ENCODE results near the gene ECD. TPM values are rescaled to one million over a fixed set of nuclear protein-coding genes. Genes with fewer than 3 reads are reported as not detected.

Gene ECD
- total RNA-seq, 1 experiment from 2014 or later = 25.4 TPM

GRCh38 chr10:73119952-73120351 is 47.9 kb downstream of the ECD start (continued):
- no peak for TF ChIP-seq CTCF (IDR thresholded peaks at IDR 0.05 in 2 of 3, conservative IDR thresholded peaks at IDR 0.05 in 1 of 3; ENCODE audit: borderline replicate concordance in 1 of 3, insufficient read depth in 1 of 3, low read depth in 2 of 3, low read length in 2 of 3)
- TF ChIP-seq, protein P1, sequence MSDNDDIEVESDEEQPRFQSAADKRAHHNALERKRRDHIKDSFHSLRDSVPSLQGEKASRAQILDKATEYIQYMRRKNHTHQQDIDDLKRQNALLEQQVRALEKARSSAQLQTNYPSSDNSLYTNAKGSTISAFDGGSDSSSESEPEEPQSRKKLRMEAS (IDR thresholded peaks at IDR 0.05) = no peak

DNA sequence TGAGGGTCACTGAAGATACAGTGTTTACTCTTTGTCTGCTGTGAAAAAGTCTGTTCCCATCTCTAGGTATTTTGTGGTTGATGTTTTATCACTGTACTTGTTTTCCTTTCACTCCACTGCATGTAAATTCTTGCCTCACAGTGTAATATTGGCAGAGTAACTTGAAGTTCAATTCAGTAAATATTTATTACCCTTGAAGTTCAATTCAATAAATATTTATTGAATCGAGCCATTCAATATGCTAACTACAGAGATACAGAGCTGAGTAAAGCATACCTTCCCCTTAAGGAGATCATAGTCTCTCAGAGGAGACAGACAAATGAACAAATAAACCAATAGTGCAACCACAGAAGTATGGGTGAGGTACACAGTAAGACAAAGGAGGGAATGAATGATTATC is 48.4 kb downstream of the ECD start:
- TF ChIP-seq ELF1 (IDR thresholded peaks at IDR 0.05; ENCODE audit: borderline replicate concordance, low read depth) (no peak), ZNF274 (IDR thresholded peaks at IDR 0.05; ENCODE audit: low read depth, low read length) (no peak), POLR2A (IDR thresholded peaks at IDR 0.05; ENCODE audit: borderline replicate concordance, extremely low read depth, insufficient read depth, insufficient read length) (no peak), SP1 (IDR thresholded peaks at IDR 0.05; ENCODE audit: low read depth) (no peak), ZFX (IDR thresholded peaks at IDR 0.05) (no peak), YY1 (IDR thresholded peaks at IDR 0.05; ENCODE audit: extremely low read depth, insufficient replicate concordance, low read depth, low read length) (no peak), FOSL1 (IDR thresholded peaks at IDR 0.05; ENCODE audit: low read depth) (no peak), ATF3 (IDR thresholded peaks at IDR 0.05) (no peak), REST (IDR thresholded peaks at IDR 0.05; ENCODE audit: low read depth) (no peak), EZH2 (IDR thresholded peaks at IDR 0.05) (no peak), CBX3 (IDR thresholded peaks at IDR 0.05; ENCODE audit: low read depth) (no peak), EGR1 (IDR thresholded peaks at IDR 0.05; ENCODE audit: low read depth) (no peak), CEBPB (IDR thresholded peaks at IDR 0.05; ENCODE audit: low read depth) (no peak)
- TF ChIP-seq, protein P2, sequence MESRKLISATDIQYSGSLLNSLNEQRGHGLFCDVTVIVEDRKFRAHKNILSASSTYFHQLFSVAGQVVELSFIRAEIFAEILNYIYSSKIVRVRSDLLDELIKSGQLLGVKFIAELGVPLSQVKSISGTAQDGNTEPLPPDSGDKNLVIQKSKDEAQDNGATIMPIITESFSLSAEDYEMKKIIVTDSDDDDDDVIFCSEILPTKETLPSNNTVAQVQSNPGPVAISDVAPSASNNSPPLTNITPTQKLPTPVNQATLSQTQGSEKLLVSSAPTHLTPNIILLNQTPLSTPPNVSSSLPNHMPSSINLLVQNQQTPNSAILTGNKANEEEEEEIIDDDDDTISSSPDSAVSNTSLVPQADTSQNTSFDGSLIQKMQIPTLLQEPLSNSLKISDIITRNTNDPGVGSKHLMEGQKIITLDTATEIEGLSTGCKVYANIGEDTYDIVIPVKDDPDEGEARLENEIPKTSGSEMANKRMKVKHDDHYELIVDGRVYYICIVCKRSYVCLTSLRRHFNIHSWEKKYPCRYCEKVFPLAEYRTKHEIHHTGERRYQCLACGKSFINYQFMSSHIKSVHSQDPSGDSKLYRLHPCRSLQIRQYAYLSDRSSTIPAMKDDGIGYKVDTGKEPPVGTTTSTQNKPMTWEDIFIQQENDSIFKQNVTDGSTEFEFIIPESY (IDR thresholded peaks at IDR 0.05; ENCODE audit: extremely low read depth, insufficient replicate concordance, low read length) = no peak
- TF ChIP-seq, protein P1 (IDR thresholded peaks at IDR 0.05) = no peak
- CTCF ChIA-PET = no interaction called here
- Histone ChIP-seq H3K4me1 (ENCODE audit: control insufficient read depth in 1 of 2, insufficient read depth in 2 of 2, low read length in 2 of 2) (peaks cover 15 to 34% of the 10 kb centered on the region in 2 experiments), H3K9me3 (ENCODE audit: control insufficient read depth in 1 of 2, insufficient read depth in 1 of 2, low read depth in 1 of 2, low read length in 2 of 2) (no peaks in the 10 kb centered on the region), H3K4me2 (ENCODE audit: low read length) (no peak overlapping the region), H3K79me2 (ENCODE audit: insufficient read depth, low read length) (no peaks in the 10 kb centered on the region), H3K9ac (ENCODE audit: low read length) (no peak overlapping the region), H3K36me3 (ENCODE audit: control insufficient read depth in 1 of 2, insufficient read depth in 2 of 2, low read length in 2 of 2) (no peaks in the 10 kb centered on the region), H4K20me1 (ENCODE audit: insufficient read depth) (no peaks in the 10 kb centered on the region), H3K9me2 (ENCODE audit: insufficient read depth) (no peaks in the 10 kb centered on the region), H3K27me3 (ENCODE audit: insufficient read depth, low read length) (no peaks in the 10 kb centered on the region), H3K27ac (ENCODE audit: low read depth, low read length) (no peak overlapping the region), H3K4me3 (replicated peaks in 1 of 2; ENCODE audit: low read depth in 1 of 2, low read length in 2 of 2) (no peak overlapping the region), H2AFZ (ENCODE audit: low read depth, low read length, poor library complexity, severe bottlenecking) (no peak overlapping the region)
- intact Hi-C loops (cut with micrococcal nuclease) = no loop called here
- BruUV-seq (replicated peaks) = no TSS peak
- RAD21 ChIA-PET (ENCODE audit: low non-redundant PET in 1 of 2, low total read pairs in 2 of 2, uncharacterized antibody in 2 of 2, unreplicated experiment in 2 of 2) = no interaction called here
- ATAC-seq (no peak), DNase-seq (ENCODE audit: low read depth, low spot score) (no peak)
- POLR2A ChIA-PET = no interaction called here

Data from HCT116 (cell line).